ENCODE results near the gene ADCY5.

The ADCY5 gene

DNA sequence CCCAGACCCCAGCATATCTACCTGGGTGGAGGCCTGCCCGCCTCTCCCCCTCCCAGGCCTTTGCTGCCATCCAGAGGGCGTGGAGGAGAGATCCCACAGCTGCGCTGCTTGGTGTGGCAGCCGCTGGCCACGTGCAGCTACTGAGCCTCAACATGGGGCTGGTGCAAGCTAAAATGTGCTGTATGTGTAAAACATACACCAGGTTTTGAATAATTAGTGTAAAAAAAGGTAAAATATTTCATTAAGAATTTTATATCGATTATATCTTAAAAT lies 151.3 kb downstream of the ADCY5 start:
- TF ChIP-seq, protein P1, sequence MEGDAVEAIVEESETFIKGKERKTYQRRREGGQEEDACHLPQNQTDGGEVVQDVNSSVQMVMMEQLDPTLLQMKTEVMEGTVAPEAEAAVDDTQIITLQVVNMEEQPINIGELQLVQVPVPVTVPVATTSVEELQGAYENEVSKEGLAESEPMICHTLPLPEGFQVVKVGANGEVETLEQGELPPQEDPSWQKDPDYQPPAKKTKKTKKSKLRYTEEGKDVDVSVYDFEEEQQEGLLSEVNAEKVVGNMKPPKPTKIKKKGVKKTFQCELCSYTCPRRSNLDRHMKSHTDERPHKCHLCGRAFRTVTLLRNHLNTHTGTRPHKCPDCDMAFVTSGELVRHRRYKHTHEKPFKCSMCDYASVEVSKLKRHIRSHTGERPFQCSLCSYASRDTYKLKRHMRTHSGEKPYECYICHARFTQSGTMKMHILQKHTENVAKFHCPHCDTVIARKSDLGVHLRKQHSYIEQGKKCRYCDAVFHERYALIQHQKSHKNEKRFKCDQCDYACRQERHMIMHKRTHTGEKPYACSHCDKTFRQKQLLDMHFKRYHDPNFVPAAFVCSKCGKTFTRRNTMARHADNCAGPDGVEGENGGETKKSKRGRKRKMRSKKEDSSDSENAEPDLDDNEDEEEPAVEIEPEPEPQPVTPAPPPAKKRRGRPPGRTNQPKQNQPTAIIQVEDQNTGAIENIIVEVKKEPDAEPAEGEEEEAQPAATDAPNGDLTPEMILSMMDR (IDR thresholded peaks at IDR 0.05) = no peak

DNA sequence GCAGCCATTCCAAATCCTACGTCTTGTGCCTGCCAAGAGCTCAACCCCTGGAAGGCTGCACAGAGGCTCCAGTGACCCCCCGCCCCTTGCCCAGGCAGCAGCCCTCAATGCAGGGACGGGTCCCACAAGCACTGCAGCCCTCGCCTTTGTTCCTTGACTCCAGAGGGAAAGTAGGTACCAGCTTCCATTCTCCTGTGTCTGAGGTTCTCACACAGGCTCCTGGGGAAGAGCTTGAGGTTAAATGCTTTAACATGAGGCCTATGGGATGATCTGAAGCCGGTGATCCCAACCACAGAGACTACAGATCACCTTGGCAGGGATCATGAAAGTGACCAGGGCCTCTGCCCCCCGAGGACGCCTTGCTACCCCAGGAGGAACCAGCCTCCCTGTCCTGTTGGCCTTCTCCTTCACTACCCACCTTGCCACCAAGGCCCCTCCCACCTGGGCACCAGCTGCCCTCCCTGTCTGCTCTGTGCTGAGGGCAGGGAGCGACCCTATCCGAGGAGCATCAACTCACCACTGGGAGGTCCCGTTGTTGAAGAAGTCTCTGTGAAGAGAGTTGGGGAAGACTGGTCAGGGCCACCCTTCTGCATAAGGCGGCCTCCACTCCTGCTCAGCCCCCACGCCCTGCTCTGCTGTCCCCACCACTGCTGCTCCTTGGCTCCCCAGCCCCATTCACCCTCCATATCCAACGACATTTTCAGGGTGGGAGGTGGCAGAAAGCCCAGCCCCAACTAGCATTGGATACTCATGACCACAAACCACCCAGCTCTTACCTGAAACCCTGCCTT lies 151.9 kb downstream of the ADCY5 start:
- TF ChIP-seq, protein P1 (IDR thresholded peaks at IDR 0.05) = no peak

DNA sequence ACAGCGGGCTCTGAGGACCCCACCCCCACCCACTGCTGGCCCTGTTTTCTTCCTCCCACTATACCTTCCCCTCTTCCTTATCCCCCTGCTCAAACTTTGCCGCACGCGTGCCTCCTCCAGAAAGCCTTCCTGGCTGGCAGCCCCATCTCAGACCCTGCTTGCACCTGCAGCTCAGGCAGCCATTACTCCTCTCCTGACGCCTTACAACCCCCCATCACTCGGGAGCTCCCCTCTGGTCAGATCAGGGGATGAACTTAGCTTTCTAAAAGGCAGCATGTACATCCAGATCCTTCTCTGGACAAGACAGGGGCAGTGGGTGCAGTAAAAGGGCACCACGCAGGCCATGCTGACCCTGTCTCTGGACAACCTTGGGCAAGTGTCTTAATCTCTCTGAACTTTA lies 152.6 kb downstream of the ADCY5 start:
- TF ChIP-seq, protein P1 (IDR thresholded peaks at IDR 0.05) = no peak

DNA sequence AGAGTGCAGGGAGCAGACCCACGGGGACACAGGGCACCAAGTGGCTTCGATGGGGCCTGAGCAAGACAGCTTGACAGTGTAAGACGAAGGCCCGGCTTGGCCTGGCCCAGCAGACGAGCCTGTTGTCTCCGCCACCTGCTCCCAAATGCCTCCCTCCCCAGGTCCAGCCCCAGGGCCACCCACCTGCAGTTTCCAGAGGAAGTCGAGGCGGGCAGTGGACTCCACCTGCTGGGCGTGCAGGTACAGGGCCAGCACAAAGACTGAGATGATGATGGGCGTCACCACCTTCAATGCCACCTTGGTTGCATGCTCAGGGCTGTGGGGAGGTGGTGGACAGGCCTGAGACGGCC lies 153.0 kb downstream of the ADCY5 start:
- TF ChIP-seq, protein P1 (IDR thresholded peaks at IDR 0.05) = no peak

DNA sequence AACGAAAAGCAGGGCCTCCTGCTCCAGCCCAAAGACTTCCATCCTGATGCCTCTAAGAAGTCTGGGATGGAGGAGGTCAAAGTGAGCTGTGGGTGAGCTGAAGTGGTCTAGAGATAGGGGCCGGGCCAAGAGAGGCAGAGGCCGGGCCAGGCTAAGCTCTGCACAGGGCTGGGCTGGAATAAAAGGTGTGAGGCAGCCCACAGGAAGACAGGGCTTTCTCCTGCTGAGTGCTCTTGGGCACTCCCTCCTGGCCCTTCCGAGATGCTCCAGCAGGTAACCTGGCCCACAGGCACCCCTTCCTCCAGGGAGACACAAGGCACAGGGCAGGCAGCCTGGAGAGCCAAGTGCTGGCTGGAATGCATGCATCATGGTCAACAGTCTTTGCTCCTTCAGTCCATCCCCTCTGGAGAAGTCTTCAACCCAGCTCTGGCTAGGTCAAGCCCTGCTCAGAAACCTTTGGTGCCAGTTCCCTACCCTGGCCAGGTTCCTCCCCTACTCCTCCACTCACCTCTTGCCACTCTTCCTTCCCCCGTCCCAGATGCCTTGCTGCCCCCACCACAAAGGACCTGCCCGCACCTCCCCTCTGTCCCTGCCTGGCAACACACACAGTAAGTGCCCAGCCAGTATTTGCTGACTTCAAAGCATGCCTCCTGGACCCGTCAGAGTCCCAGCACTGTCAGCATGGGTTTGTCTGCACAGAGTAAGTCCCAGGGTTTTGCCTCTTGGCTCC lies 153.6 kb downstream of the ADCY5 start:
- TF ChIP-seq, protein P1 (IDR thresholded peaks at IDR 0.05) = no peak

DNA sequence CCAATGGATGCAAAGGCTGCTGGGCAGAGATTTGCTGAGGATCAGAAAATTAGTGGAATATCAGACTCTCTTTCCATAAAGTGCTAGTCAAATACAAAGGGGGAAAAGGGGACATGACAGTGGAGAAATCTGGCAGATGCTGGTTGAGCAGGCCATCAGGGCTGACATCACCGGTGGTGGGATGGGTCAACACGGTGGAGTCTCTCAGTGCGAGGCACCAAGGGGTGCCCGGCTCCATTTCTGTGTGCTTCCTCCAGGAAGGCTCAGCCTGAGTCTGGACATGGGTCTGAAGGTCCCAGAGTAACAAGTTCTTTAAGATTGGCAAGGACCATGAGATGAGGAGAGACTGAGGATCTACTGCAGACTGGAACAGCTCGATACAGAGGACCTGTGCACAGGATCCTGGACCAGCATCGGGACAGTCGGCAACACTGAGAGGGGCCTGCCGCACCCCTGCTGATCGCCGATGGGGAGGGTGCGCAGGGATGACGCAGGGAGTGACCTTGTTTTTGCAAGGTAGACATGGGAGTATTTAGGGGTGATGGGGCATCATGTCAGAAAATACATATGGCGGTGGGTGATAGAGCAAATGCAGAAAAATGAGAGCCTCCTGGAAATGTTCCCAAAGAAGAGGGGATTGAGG lies 154.5 kb downstream of the ADCY5 start:
- TF ChIP-seq, protein P1 (IDR thresholded peaks at IDR 0.05) = no peak

DNA sequence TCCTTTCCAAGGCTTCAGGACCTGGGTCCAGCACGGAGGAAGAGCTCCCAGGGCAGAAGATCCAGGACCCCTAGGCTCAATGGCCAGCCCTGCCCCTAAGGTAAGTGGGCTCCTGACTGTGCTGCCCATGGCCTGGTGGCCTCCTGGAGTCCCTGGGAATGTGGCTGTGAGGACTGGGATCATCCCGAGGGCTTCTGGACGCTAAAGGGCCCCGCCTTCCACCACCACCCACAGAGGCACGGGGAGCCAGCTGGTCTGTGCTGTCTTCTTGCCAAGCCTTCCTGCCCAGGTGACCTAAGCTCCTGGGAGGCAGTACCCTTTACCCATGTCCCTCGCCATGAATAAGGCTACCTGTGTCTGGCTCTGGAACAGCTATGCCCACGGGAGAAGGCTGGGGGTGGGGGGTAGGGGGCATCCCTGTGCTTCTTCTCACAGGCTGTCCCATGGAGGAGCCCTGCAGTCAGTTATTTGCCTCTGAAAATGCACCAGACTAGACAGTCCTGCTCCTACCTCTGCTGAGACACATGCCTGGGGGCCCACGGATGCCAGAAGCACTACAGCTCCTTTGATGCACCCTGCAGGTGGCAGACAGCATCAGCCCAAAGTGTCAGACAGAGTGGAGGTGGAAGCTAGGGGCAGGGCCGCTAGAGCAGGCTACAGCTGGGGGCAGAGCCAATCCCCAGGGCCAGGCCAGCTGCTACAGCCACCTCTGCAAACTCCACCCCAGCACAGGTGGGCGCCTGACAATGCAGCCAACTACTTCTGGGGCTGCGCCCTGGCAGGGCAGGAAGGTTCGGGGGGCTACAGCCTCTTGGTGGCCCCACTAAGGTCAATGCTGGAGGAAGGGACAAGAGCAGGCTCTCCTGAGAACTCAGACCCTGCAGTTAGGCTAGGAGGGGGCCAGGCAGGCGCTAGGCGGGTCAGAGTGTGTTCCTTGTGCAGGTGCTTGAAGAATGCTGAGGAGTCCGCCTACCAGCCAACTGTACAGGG lies 156.3 kb downstream of the ADCY5 start:
- TF ChIP-seq, protein P1 (IDR thresholded peaks at IDR 0.05) = no peak
